HEK293T (cell line): ENCODE data around the gene SLC7A9.
"Not testable (repeated sequence)": the region's sequence is repeated elsewhere in the genome, so short reads cannot be mapped to it uniquely, and the experiment has no call there.

Experiments used
- FOXA1 ChIP-seq: fragments of 450-650 bp; IDR thresholded peaks from 2 replicates; pipeline ENCODE4 v1.6.1; 2016; ENCODE audit warnings: mild to moderate bottlenecking
- NFRKB ChIP-seq: fragments of 450-650 bp; IDR thresholded peaks from 2 replicates; pipeline ENCODE4 v1.6.1; 2016; ENCODE audit warnings: mild to moderate bottlenecking, moderate library complexity
- PKNOX1 ChIP-seq: fragments of 450-650 bp; IDR thresholded peaks from 2 replicates; pipeline ENCODE4 v1.6.1; 2016
- SUZ12 ChIP-seq: fragments of 450-650 bp; IDR thresholded peaks from 2 replicates; pipeline ENCODE4 v1.6.1; 2016; ENCODE audit warnings: mild to moderate bottlenecking

GRCh38 chr19:32787161-32787813 is 82.3 kb downstream of the SLC7A9 start:
- TF ChIP-seq NFRKB, SUZ12, FOXA1, PKNOX1: not testable (repeated sequence)
